ENCODE data around the gene PDE4D. TPM values are rescaled to one million over a fixed set of nuclear protein-coding genes. Genes with fewer than 3 reads are reported as not detected.

Gene PDE4D
- total RNA-seq, 2 donors from 2014 or later: 116 to 154 TPM

DNA sequence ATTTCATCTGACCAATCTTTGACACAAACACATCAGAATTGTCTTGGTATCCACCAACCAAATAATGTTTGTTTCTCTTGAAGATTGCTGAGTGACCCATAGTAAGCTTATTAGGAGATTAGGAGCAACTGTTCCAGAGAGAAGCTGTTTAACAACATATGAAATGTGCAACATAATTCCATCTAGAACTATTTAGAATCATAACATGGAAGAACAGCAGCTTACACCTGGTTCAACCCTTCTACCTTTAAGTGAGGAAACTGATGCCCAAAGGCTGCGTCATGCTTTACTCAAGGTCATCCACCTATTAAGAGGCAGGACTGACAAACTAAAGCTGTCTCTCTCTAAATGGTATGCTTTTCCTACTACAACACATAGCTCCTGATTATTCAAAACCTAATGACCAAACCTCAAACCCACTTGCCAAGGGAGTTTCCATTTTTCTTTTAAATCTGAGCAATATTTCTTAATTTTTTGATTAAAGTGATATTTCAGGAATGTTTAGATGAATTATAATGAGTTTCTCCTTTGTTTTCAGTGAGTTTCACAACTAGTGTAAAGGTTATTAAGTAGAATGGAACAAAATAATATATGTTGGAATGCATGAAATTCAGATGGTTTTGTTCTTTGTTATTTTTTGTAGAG, 764.8 kb downstream of the PDE4D start:
- H3K27me3 Mint-ChIP-seq (ENCODE audit: low read depth): no peaks in the 10 kb centered on the region
- peaks cover under 1% of the 10 kb centered on the region in 2 donors for H3K9me3 Mint-ChIP-seq
- H3K27ac Mint-ChIP-seq: peak overlapping the region; percentile 24
- DNase-seq (no peak), ATAC-seq (replicated peaks in 1 of 2) (no peak)
- no peak overlapping the region for H3K4me3 Mint-ChIP-seq
- peaks cover 35% of the 10 kb centered on the region for H3K4me1 Mint-ChIP-seq (ENCODE audit: low read depth)
- H3K36me3 Mint-ChIP-seq (ENCODE audit: insufficient read depth in 2 of 2): peaks cover 0 to under 1% of the 10 kb centered on the region in 2 donors

DNA sequence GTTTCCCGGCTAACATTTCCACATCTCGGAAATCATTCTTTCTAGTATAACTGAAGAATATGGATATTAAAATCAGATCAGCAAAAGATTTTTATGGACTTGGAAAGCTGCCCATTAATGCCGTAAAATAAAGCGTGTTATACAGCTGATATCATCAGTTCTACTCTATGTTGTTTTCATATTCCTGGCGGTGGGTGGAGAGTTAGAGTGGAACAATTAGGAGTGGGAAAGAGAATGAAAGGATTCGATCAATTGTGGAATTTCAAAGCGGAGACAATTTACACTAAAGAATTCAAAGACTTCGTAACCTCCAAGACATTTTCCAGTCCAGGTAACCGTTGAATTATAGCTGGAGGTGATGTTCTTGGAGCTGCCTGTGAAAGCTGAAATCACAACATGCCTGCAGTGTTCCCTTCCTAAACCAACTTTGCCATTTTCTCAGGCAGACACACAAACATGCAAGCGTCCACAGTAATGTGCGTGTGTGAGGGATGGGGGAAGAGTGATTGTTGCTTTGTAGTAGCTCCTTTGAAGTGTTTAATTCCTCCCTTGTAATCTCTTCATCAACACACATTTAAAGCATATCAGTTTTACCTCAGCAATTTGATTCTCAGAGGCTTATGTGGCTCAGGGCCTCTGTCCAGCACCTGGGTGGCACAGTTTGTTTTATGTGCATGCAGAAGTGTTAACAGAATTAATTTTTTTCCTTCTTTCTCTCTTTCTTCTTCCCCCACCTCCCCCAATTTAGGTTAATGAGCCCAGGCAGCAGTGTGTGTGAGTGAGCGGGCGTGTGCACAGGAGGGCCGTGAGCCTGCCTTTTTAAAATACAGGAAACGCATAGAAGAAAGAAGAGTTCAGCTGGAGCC, 766.6 kb downstream of the PDE4D start:
- peak; percentile 19 to 47 for ATAC-seq (replicated peaks in 1 of 2)
- peaks cover 19% of the 10 kb centered on the region for H3K4me1 Mint-ChIP-seq (ENCODE audit: low read depth)
- no peaks in the 10 kb centered on the region for H3K9me3 Mint-ChIP-seq
- peak in 1 of 2 donors; percentile 34 for DNase-seq
- H3K4me3 Mint-ChIP-seq: no peak overlapping the region
- no peak overlapping the region for H3K27ac Mint-ChIP-seq
- no peaks in the 10 kb centered on the region for H3K27me3 Mint-ChIP-seq (ENCODE audit: low read depth)
- H3K36me3 Mint-ChIP-seq (ENCODE audit: insufficient read depth in 2 of 2): no peaks in the 10 kb centered on the region

- DNase-seq: no peak
- Mint-ChIP-seq H3K27me3 (ENCODE audit: low read depth) (no peaks in the 10 kb centered on the region), H3K4me3 (no peak overlapping the region), H3K9me3 (no peaks in the 10 kb centered on the region), H3K27ac (no peak overlapping the region), H3K4me1 (ENCODE audit: low read depth) (peaks cover 14% of the 10 kb centered on the region), H3K36me3 (ENCODE audit: insufficient read depth in 2 of 2) (peaks cover 0 to 1% of the 10 kb centered on the region in 2 donors)
- no peak for ATAC-seq (replicated peaks in 1 of 2)
These were observed 767.4 kb downstream of the PDE4D start for GRCh38 chr5:59126016-59126707.

- Mint-ChIP-seq H3K4me1 (ENCODE audit: low read depth) (peaks cover 14% of the 10 kb centered on the region), H3K27ac (no peak overlapping the region), H3K36me3 (ENCODE audit: insufficient read depth in 2 of 2) (peaks cover 0 to 1% of the 10 kb centered on the region in 2 donors), H3K9me3 (no peaks in the 10 kb centered on the region), H3K4me3 (no peak overlapping the region), H3K27me3 (ENCODE audit: low read depth) (no peaks in the 10 kb centered on the region)
- peak; percentile 34 to 37 for DNase-seq
- ATAC-seq (replicated peaks in 1 of 2): peak; percentile 33 to 39
These were observed 768.2 kb downstream of the PDE4D start for GRCh38 chr5:59125011-59125961.

- Mint-ChIP-seq H3K4me3 (no peak overlapping the region), H3K27ac (no peak overlapping the region)
These were observed 769.6 kb downstream of the PDE4D start for GRCh38 chr5:59123595-59124561.

DNA sequence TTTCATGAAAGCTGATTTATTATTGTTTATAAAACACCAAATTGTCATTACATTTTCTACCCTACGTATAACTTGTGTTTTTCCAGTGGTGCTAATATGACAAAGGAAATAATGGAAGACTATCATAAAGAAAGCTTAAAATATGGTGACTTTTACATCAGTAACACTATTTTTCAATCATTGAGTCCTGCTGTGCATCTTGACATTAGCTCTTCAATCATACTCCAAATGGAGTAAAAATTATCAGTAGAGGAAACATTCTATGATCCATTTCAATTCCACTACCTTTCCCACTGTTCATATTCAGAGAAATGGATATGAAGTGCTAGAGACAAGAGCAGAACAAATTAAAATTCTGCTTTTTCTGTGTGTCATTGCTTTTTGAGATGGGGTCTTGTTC, 774.0 kb downstream of the PDE4D start:
- Mint-ChIP-seq H3K27ac (no peak overlapping the region), H3K4me1 (ENCODE audit: low read depth) (peaks cover 13% of the 10 kb centered on the region), H3K9me3 (peaks cover 0 to 1% of the 10 kb centered on the region in 2 donors), H3K4me3 (no peak overlapping the region), H3K27me3 (ENCODE audit: low read depth) (no peaks in the 10 kb centered on the region), H3K36me3 (ENCODE audit: insufficient read depth in 2 of 2) (peaks cover 0 to 1% of the 10 kb centered on the region in 2 donors)
- no peak for ATAC-seq (replicated peaks in 1 of 2)
- DNase-seq: no peak

More at GRCh38 chr5:59123595-59124561, 769.6 kb downstream of the PDE4D start:
- DNase-seq: peak in 1 of 2 donors; percentile 21
- H3K27me3 Mint-ChIP-seq (ENCODE audit: low read depth): no peaks in the 10 kb centered on the region
- H3K4me1 Mint-ChIP-seq (ENCODE audit: low read depth): peaks cover 13% of the 10 kb centered on the region
- H3K36me3 Mint-ChIP-seq (ENCODE audit: insufficient read depth in 2 of 2): peaks cover 0 to 1% of the 10 kb centered on the region in 2 donors
- peak; percentile 44 to 50 for ATAC-seq (replicated peaks in 1 of 2)
- no peaks in the 10 kb centered on the region for H3K9me3 Mint-ChIP-seq

DNA sequence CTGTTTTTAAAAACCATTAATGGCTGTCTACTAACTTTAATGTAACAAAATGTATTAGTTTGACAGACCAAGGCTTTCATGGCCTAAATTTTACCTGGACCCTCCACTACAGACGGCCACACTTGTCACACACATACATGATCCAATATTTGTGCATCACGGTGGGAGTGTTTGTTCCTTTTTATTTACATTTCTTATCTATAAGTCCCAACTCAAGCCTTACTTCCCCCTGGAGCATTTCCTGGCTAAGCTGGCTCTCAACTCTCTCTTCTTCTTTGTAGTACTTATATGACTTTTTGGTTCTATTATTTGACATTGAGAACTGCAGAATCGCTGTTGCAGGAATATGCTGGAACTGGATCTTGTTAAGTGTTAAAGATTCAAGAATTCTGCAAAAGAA, 776.2 kb downstream of the PDE4D start:
- ATAC-seq (replicated peaks in 1 of 2) (no peak), DNase-seq (no peak)
- Mint-ChIP-seq H3K27ac (no peak overlapping the region), H3K27me3 (ENCODE audit: low read depth) (no peaks in the 10 kb centered on the region), H3K4me3 (no peak overlapping the region), H3K9me3 (peaks cover 1 to 3% of the 10 kb centered on the region in 2 donors), H3K36me3 (ENCODE audit: insufficient read depth in 2 of 2) (peaks cover 0 to 1% of the 10 kb centered on the region in 2 donors), H3K4me1 (ENCODE audit: low read depth) (peaks cover 22% of the 10 kb centered on the region)

- Mint-ChIP-seq H3K36me3 (ENCODE audit: insufficient read depth in 2 of 2) (no peaks in the 10 kb centered on the region), H3K9me3 (peaks cover 1 to 3% of the 10 kb centered on the region in 2 donors), H3K4me1 (ENCODE audit: low read depth) (peaks cover 22% of the 10 kb centered on the region), H3K27me3 (ENCODE audit: low read depth) (no peaks in the 10 kb centered on the region), H3K27ac (no peak overlapping the region), H3K4me3 (no peak overlapping the region)
- ATAC-seq (replicated peaks in 1 of 2) (no peak), DNase-seq (no peak)
These were observed 777.2 kb downstream of the PDE4D start for GRCh38 chr5:59116231-59116865.

- Mint-ChIP-seq H3K9me3 (peaks cover 1 to 3% of the 10 kb centered on the region in 2 donors), H3K27ac (no peak overlapping the region), H3K27me3 (ENCODE audit: low read depth) (no peaks in the 10 kb centered on the region), H3K4me3 (no peak overlapping the region), H3K36me3 (ENCODE audit: insufficient read depth in 2 of 2) (no peaks in the 10 kb centered on the region), H3K4me1 (ENCODE audit: low read depth) (peaks cover 13% of the 10 kb centered on the region)
- ATAC-seq (replicated peaks in 1 of 2) (no peak), DNase-seq (no peak)
These were observed 778.2 kb downstream of the PDE4D start for GRCh38 chr5:59115345-59115744.

GRCh38 chr5:59109383-59109782, 784.1 kb downstream of the PDE4D start:
- Mint-ChIP-seq H3K9me3 (peaks cover 1 to 7% of the 10 kb centered on the region in 2 donors), H3K27me3 (ENCODE audit: low read depth) (no peaks in the 10 kb centered on the region), H3K4me1 (ENCODE audit: low read depth) (peaks cover 30% of the 10 kb centered on the region), H3K36me3 (ENCODE audit: insufficient read depth in 2 of 2) (no peaks in the 10 kb centered on the region), H3K27ac (no peak overlapping the region), H3K4me3 (no peak overlapping the region)
- DNase-seq (no peak), ATAC-seq (replicated peaks in 1 of 2) (no peak)

GRCh38 chr5:59107692-59108091, 785.8 kb downstream of the PDE4D start:
- no peaks in the 10 kb centered on the region for H3K27me3 Mint-ChIP-seq (ENCODE audit: low read depth)
- no peak overlapping the region for H3K27ac Mint-ChIP-seq
- H3K4me1 Mint-ChIP-seq (ENCODE audit: low read depth): peaks cover 27% of the 10 kb centered on the region
- no peaks in the 10 kb centered on the region for H3K36me3 Mint-ChIP-seq (ENCODE audit: insufficient read depth in 2 of 2)
- H3K9me3 Mint-ChIP-seq: peaks cover 0 to 6% of the 10 kb centered on the region in 2 donors
- DNase-seq: no peak
- peak in 1 of 2 donors; percentile 36 for ATAC-seq (replicated peaks in 1 of 2)
- H3K4me3 Mint-ChIP-seq: no peak overlapping the region

Data from activated T-cell treated with anti-CD3 and anti-CD28 coated beads, Interleukin-2, amount 50 U/mL, for 72 hours (primary cell).